ENCODE data around the gene TMEM163.

DNA sequence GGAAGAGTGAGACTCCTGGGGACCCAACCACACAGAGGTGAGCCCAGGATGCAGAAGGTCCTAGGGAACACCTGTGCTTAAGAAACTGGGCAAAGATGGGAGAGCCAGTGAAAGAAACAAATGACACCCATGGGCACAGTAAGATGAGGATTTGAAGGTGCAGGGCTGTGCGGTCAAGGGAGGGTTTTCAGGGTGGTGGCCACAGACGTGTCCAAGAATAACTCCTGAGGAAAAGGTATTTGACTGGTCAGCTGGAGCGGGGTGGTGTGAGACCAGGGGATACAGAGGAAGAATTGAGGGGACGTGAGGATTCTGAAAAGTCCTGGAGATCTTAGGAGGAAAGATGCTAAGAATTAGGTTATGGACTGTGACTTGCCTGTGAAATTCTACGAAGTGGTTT is 142.9 kb downstream of the TMEM163 start:
- TF ChIP-seq, protein P1, sequence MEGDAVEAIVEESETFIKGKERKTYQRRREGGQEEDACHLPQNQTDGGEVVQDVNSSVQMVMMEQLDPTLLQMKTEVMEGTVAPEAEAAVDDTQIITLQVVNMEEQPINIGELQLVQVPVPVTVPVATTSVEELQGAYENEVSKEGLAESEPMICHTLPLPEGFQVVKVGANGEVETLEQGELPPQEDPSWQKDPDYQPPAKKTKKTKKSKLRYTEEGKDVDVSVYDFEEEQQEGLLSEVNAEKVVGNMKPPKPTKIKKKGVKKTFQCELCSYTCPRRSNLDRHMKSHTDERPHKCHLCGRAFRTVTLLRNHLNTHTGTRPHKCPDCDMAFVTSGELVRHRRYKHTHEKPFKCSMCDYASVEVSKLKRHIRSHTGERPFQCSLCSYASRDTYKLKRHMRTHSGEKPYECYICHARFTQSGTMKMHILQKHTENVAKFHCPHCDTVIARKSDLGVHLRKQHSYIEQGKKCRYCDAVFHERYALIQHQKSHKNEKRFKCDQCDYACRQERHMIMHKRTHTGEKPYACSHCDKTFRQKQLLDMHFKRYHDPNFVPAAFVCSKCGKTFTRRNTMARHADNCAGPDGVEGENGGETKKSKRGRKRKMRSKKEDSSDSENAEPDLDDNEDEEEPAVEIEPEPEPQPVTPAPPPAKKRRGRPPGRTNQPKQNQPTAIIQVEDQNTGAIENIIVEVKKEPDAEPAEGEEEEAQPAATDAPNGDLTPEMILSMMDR (IDR thresholded peaks at IDR 0.05) = no peak
- TF ChIP-seq POLR2AphosphoS5 (IDR thresholded peaks at IDR 0.05) (no peak), POLR2A (IDR thresholded peaks at IDR 0.05; ENCODE audit: low read depth) (no peak), EP300 (IDR thresholded peaks at IDR 0.05) (no peak)

Measured in esophagus muscularis mucosa (tissue), 4 donors.